Subcutaneous abdominal adipose tissue (tissue), 5 donors: ENCODE results near the gene EPC2.

Experiments
- H3K27ac ChIP-seq: one replicate; pipeline ENCODE4 v1.7.0; 2013; ENCODE audit warnings: low read depth, mild to moderate bottlenecking, inconsistent platforms, low read length, moderate library complexity
- H3K27me3 ChIP-seq, 5 donors: one replicate each; pipeline ENCODE4 v1.7.0; 2013; ENCODE audit warnings: low read length in 5 of 5, inconsistent platforms in 1 of 5; ENCODE audit not compliant: control insufficient read depth in 5 of 5, insufficient read depth in 4 of 5
- H3K36me3 ChIP-seq, 5 donors: one replicate each; pipeline ENCODE4 v1.7.0; 2013; ENCODE audit warnings: low read length in 5 of 5; ENCODE audit not compliant: control insufficient read depth in 5 of 5, insufficient read depth in 5 of 5
- H3K4me1 ChIP-seq, 5 donors: one replicate each; pipeline ENCODE4 v1.7.0; 2013; ENCODE audit warnings: low read length in 5 of 5, mild to moderate bottlenecking in 3 of 5, moderate library complexity in 1 of 5; ENCODE audit not compliant: control insufficient read depth in 5 of 5, insufficient read depth in 5 of 5
- H3K4me3 ChIP-seq, 5 donors: one replicate each; pipeline ENCODE4 v1.7.0; 2013; ENCODE audit warnings: low read length in 5 of 5, low read depth in 1 of 5
- H3K9ac ChIP-seq, 5 donors: one replicate each; pipeline ENCODE4 v1.7.0; 2013; ENCODE audit warnings: low read length in 5 of 5, mild to moderate bottlenecking in 4 of 5, moderate library complexity in 3 of 5
- H3K9me3 ChIP-seq, 5 donors: one replicate each; pipeline ENCODE4 v1.7.0; 2013; ENCODE audit warnings: low read length in 5 of 5; ENCODE audit not compliant: control insufficient read depth in 5 of 5
- donor health status: healthy.
- donor health status: healthy.
- donor health status: healthy.
- donor health status: healthy.
- donor health status: healthy.

The EPC2 gene

GRCh38 chr2:148614322-148615049 lies 30.1 kb upstream of the EPC2 start:
- Histone ChIP-seq H3K4me1 (peaks cover 0 to 24% (median 10%) of the 10 kb centered on the region in 5 donors), H3K27me3 (no peaks in the 10 kb centered on the region), H3K27ac (no peak overlapping the region), H3K36me3 (no peaks in the 10 kb centered on the region), H3K9me3 (no peaks in the 10 kb centered on the region), H3K9ac (no peak overlapping the region), H3K4me3 (peak overlapping the region in 1 of 5 donors; percentile 24)

GRCh38 chr2:148615381-148615841 lies 29.1 kb upstream of the EPC2 start:
- Histone ChIP-seq H3K4me1 (peaks cover 0 to 24% (median 10%) of the 10 kb centered on the region in 5 donors), H3K27me3 (no peaks in the 10 kb centered on the region), H3K9me3 (no peaks in the 10 kb centered on the region), H3K27ac (no peak overlapping the region), H3K4me3 (no peak overlapping the region), H3K36me3 (no peaks in the 10 kb centered on the region), H3K9ac (no peak overlapping the region)

GRCh38 chr2:148616662-148617061 lies 27.9 kb upstream of the EPC2 start:
- H3K27me3 ChIP-seq, result no peaks in the 10 kb centered on the region
- peaks cover 0 to 24% (median 10%) of the 10 kb centered on the region in 5 donors for H3K4me1 ChIP-seq
- no peaks in the 10 kb centered on the region for H3K36me3 ChIP-seq
- no peak overlapping the region for H3K9ac ChIP-seq
- no peaks in the 10 kb centered on the region for H3K9me3 ChIP-seq
- no peak overlapping the region for H3K27ac ChIP-seq
- H3K4me3 ChIP-seq, result no peak overlapping the region

- Histone ChIP-seq H3K4me1 (peaks cover 0 to 24% (median 10%) of the 10 kb centered on the region in 5 donors), H3K27me3 (no peaks in the 10 kb centered on the region), H3K27ac (no peak overlapping the region), H3K36me3 (no peaks in the 10 kb centered on the region), H3K9me3 (no peaks in the 10 kb centered on the region), H3K9ac (no peak overlapping the region), H3K4me3 (no peak overlapping the region)
Measured at GRCh38 chr2:148617219-148617618, 27.3 kb upstream of the EPC2 start.

GRCh38 chr2:148619560-148620195 lies 24.9 kb upstream of the EPC2 start:
- Histone ChIP-seq H3K36me3 (no peaks in the 10 kb centered on the region), H3K9me3 (no peaks in the 10 kb centered on the region), H3K27me3 (no peaks in the 10 kb centered on the region), H3K27ac (no peak overlapping the region), H3K4me3 (no peak overlapping the region), H3K4me1 (peaks cover 0 to 12% (median 4%) of the 10 kb centered on the region in 5 donors), H3K9ac (no peak overlapping the region)

- Histone ChIP-seq H3K4me1 (no peaks in the 10 kb centered on the region), H3K27ac (no peak overlapping the region), H3K27me3 (no peaks in the 10 kb centered on the region), H3K9ac (no peak overlapping the region), H3K36me3 (no peaks in the 10 kb centered on the region), H3K4me3 (no peak overlapping the region), H3K9me3 (no peaks in the 10 kb centered on the region)
Measured at GRCh38 chr2:148622366-148622765, 22.2 kb upstream of the EPC2 start.

- H3K4me3 ChIP-seq, result no peak overlapping the region
- no peak overlapping the region for H3K27ac ChIP-seq
- H3K27me3 ChIP-seq, result no peaks in the 10 kb centered on the region
- H3K9ac ChIP-seq, result no peak overlapping the region
- no peaks in the 10 kb centered on the region for H3K4me1 ChIP-seq
- no peaks in the 10 kb centered on the region for H3K9me3 ChIP-seq
- H3K36me3 ChIP-seq, result no peaks in the 10 kb centered on the region
Measured at GRCh38 chr2:148623086-148623485, 21.5 kb upstream of the EPC2 start.

GRCh38 chr2:148627224-148627623 lies 17.3 kb upstream of the EPC2 start:
- no peak overlapping the region for H3K4me3 ChIP-seq
- H3K27me3 ChIP-seq, result no peaks in the 10 kb centered on the region
- no peak overlapping the region for H3K9ac ChIP-seq
- no peak overlapping the region for H3K27ac ChIP-seq
- no peaks in the 10 kb centered on the region for H3K4me1 ChIP-seq
- H3K9me3 ChIP-seq, result no peaks in the 10 kb centered on the region
- no peaks in the 10 kb centered on the region for H3K36me3 ChIP-seq

- H3K27me3 ChIP-seq, result peaks cover 0 to 3% (median 0%) of the 10 kb centered on the region in 5 donors
- no peaks in the 10 kb centered on the region for H3K9me3 ChIP-seq
- no peak overlapping the region for H3K27ac ChIP-seq
- no peaks in the 10 kb centered on the region for H3K4me1 ChIP-seq
- no peak overlapping the region for H3K4me3 ChIP-seq
- H3K9ac ChIP-seq, result no peak overlapping the region
- H3K36me3 ChIP-seq, result no peaks in the 10 kb centered on the region
Measured at GRCh38 chr2:148634749-148635148, 9.8 kb upstream of the EPC2 start.

- Histone ChIP-seq H3K36me3 (no peaks in the 10 kb centered on the region), H3K4me1 (peaks cover under 1 to 7% (median 2%) of the 10 kb centered on the region in 5 donors), H3K27ac (no peak overlapping the region), H3K9me3 (no peaks in the 10 kb centered on the region), H3K4me3 (no peak overlapping the region), H3K9ac (no peak overlapping the region), H3K27me3 (peaks cover 0 to 3% (median 0%) of the 10 kb centered on the region in 5 donors)
Measured at GRCh38 chr2:148638543-148638942, 6.0 kb upstream of the EPC2 start.
